NOMO-1 treated with DMSO at 0.1 percent for 48 hours (cell line): Measurements from ENCODE around the gene KYNU.
"Not testable (repeated sequence)": the region's sequence is repeated elsewhere in the genome, so short reads cannot be mapped to it uniquely, and the experiment has no call there.

Experiments used
- DNase-seq: peaks from one replicate; lab custom pipeline; 2025; ENCODE audit not compliant: unreplicated experiment; lab: John Stamatoyannopoulos, UW

KYNU gene

GRCh38 chr2:142877216-142877838 is at the start of gene KYNU:
Gene KYNU, plus strand, starts transcription at chr2:142877664. Its CDS starts 7,704 bp downstream, at chr2:142885368.
- DNase-seq: peak; percentile 84

GRCh38 chr2:142834021-142834420 is 43.4 kb upstream of the KYNU start:
- DNase-seq: no peak

- peak; percentile 35 for DNase-seq
These were observed 37.0 kb upstream of the KYNU start for GRCh38 chr2:142840436-142840835.

GRCh38 chr2:142841788-142842187 is 35.7 kb upstream of the KYNU start:
- no peak for DNase-seq

- no peak for DNase-seq
These were observed 35.1 kb upstream of the KYNU start for GRCh38 chr2:142842369-142842768.

- DNase-seq: no peak
These were observed 33.7 kb upstream of the KYNU start for GRCh38 chr2:142843731-142844130.

GRCh38 chr2:142848023-142848606 is 29.3 kb upstream of the KYNU start:
- no peak for DNase-seq

GRCh38 chr2:142849820-142850219 is 27.6 kb upstream of the KYNU start:
- DNase-seq: no peak

GRCh38 chr2:142853912-142854311 is 23.6 kb upstream of the KYNU start:
- DNase-seq: no peak

- no peak for DNase-seq
These were observed 20.0 kb upstream of the KYNU start for GRCh38 chr2:142857256-142858164.

- no peak for DNase-seq
These were observed 18.5 kb upstream of the KYNU start for GRCh38 chr2:142858961-142859360.

GRCh38 chr2:142862299-142862698 is 15.2 kb upstream of the KYNU start:
- DNase-seq: no peak

GRCh38 chr2:142862847-142863246 is 14.6 kb upstream of the KYNU start:
- no peak for DNase-seq

- no peak for DNase-seq
These were observed 13.9 kb upstream of the KYNU start for GRCh38 chr2:142863485-142863961.

GRCh38 chr2:142864605-142865004 is 12.9 kb upstream of the KYNU start:
- DNase-seq: not testable (repeated sequence)

- peak; percentile 97 for DNase-seq
These were observed 11.5 kb upstream of the KYNU start for GRCh38 chr2:142865924-142866323.

- no peak for DNase-seq
These were observed 11.0 kb upstream of the KYNU start for GRCh38 chr2:142866426-142866825.

GRCh38 chr2:142867136-142867535 is 10.3 kb upstream of the KYNU start:
- peak; percentile 11 for DNase-seq

- DNase-seq: no peak
These were observed 9.2 kb upstream of the KYNU start for GRCh38 chr2:142868229-142868762.

- DNase-seq: not testable (repeated sequence)
These were observed 8.4 kb upstream of the KYNU start for GRCh38 chr2:142869065-142869460.

- no peak for DNase-seq
These were observed 7.9 kb upstream of the KYNU start for GRCh38 chr2:142869461-142870106.
